Embryonic facial prominence (tissue), 1 donor: ENCODE results near the gene DCAF11.

Experiments
- DNase-seq: peaks from one replicate; pipeline ENCODE4 v3.0.0-alpha.2; 2016; ENCODE audit errors: extremely low spot score

The DCAF11 gene

GRCh38 chr14:24079491-24080141 lies 35.0 kb upstream of the DCAF11 start:
- no peak for DNase-seq

DNA sequence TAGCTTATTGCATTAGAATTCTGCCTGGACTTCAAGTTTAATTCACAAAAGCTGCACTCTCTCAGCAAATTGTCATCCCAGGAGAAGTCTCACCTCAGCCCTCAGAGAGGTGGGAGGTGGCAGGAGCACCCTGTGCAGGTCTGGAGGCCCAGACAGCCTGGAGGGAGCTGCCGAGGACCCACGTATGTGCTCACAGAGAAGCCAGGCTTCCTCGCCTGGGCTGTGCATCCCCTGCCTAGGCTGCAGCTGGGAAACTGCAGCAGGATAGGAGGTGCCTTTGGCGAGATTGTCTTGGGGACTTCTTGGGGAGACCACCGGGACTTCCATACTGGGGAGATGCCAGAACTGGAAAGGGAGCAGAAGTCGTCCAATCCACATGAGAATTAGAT lies 34.4 kb upstream of the DCAF11 start:
- DNase-seq: no peak

- no peak for DNase-seq
These were observed 33.5 kb upstream of the DCAF11 start for GRCh38 chr14:24080888-24081738.

- no peak for DNase-seq
These were observed 32.8 kb upstream of the DCAF11 start for GRCh38 chr14:24081739-24082211.

GRCh38 chr14:24082411-24083080 lies 32.0 kb upstream of the DCAF11 start:
- no peak for DNase-seq

- no peak for DNase-seq
These were observed 31.1 kb upstream of the DCAF11 start for GRCh38 chr14:24083462-24083861.

DNA sequence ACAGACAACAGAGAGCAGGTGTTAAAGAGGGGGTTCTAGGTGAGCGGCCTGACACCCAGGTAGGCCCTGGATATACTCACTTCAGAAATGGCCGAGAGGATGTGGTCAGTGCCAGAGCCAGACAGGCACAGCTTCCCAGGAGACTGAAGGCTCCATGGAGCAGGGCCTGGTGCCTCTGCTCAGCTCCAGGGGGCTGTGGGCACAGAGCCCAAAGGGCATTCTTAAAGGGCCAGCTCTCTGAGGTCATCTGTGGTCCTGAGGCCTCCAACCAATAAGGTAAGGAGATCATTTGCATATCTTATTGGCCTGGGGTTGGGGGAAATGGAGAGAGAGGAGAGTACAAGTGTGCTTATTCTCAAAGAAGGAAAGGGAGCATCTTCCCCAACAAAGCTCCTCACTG lies 30.1 kb upstream of the DCAF11 start:
- no peak for DNase-seq

DNA sequence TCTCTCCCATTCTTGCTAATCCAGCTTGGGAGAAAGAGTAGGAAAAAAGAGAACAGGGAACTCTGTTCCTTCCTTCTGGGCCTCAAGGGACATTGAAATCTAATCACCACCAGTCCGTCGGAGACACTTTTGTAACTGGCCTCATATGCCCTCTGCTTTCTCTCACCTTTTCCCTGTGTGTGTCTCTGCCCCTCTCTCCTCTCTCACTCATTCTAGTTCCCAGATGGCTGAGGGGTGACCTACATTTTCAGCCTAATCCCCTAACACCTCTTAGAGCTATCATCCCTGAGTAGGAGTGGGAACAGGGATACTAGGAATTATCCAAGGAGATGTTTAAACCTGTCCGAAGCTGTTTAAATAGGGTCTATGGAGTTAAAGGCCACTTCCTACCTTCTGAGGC lies 29.4 kb upstream of the DCAF11 start:
- DNase-seq: no peak

- no peak for DNase-seq
These were observed 28.2 kb upstream of the DCAF11 start for GRCh38 chr14:24086193-24086955.

GRCh38 chr14:24087004-24087403 lies 27.6 kb upstream of the DCAF11 start:
- no peak for DNase-seq

DNA sequence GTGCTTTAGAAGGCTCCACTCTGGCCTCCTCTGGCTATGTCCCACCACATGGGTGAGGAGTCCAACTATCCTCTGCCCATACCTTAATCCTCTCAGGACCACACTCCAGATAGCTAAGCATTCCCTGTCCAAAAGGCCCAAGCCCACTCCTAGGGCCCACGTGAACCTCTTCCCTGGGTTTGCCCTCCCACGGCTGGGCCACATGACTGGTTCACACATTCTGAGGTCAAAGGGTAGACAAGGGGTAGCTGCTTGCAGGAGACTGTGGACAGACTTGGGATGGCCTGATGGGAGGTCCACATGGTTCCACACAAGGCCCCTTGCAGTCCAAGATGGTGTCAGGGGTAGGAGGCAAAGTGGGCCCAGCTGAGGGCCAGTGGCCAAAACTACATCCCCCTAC lies 26.5 kb upstream of the DCAF11 start:
- DNase-seq: no peak

DNA sequence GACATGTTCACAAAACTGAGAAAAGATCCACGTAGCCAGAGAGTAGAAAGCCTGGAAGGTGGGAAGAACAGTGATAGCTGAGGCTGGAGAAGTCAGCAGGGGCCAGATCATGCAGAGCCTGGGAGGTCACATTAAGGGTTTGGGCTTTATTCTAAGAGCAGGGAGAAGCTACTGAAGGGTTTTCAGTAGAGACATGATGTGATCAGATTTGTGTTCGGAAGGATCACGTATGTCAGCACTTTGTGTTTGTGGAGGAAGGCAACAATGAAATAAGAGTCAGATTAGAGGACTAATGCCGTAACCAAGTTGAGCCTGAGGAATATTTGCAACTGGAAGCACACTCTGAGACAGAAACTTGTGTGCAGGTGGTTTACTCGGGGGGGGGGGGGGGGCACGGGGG lies 24.7 kb upstream of the DCAF11 start:
- no peak for DNase-seq

GRCh38 chr14:24092110-24092504 lies 22.5 kb upstream of the DCAF11 start:
- no peak for DNase-seq

DNA sequence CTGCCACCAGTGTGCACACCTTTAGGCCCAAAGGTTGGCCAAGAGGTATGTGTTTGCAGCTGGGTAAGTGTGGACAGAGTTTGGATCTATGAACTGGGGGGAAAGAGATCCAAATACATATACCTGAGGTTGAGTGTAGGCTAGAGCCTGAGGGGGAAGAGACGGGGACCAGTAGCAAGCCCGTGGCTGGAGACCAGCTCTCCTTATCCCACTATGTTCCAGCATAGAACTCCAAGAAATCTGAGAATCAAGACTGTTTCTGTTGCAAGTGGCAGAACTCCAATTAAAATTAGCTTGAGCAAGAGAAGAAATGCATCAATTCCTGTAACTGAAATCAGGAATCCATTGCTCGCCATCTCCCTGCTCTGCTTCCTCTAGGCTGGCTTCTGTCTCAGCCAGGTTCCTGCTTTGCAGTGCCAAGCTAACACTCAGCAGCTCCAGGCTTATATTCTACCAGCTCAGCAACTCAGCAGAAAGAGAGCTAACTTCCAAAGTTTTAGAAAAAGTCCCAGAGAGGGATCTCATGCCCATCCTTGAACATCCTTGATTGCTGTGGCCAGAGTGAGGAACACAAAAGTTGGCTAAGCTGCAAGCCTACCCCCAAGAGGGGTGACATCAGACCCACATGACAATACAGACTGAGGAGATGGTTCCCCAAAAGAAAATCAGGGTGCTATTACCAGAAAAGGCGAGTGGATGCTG lies 21.9 kb upstream of the DCAF11 start:
- no peak for DNase-seq

GRCh38 chr14:24093207-24093900 lies 21.2 kb upstream of the DCAF11 start:
- no peak for DNase-seq

DNA sequence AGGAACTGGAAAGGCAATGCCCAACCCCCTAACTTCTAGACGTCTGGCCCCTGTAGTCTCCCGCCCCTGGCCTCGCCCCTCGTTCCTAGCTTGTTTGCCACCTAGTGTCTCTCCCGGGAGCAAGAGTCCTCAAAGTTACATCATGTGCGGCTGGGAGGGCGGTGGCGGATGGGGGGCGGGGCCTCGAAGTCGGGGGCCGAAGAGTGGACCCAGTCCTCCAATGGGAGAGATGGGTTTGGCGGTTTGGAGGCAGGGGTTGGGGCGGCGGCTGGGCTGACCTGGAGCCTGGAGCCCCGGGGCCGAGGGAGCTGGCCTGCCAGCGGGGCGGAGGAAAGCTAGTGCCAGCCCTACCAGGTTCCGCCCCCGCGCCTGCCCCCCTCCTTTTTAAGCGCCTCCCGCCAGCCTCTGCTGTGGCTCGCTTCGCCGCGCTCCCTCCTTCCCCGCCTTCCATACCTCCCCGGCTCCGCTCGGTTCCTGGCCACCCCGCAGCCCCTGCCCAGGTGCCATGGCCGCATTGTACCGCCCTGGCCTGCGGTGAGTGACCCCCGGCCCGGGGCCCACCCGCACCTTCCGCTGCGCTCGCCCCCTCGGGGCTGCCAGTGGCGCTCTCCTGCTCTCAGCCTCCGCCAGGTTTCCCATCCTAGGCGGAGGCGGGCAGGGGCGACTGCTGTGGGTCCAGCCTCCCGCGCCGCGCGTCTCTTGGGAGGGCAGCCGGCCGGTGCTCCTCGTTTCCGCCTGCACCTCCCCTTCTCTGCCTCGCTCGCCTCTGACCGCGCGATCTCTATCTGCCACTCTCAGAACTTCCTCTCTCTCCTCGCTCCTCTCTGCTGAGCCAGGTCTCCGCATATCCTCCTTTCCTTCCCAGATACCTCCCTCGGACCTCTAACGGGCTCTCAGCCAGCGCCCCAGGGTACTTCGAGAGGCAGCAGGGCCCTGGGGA lies 20.4 kb upstream of the DCAF11 start, which contains the start of gene PCK2:
Gene PCK2 (plus strand): TSS at position 411 of the 940 bp plus-strand sequence. CDS start 95 bp downstream, at position 506.
- peak; percentile 69 for DNase-seq

GRCh38 chr14:24094841-24095270 lies 19.7 kb upstream of the DCAF11 start:
- no peak for DNase-seq

GRCh38 chr14:24095271-24096068 lies 19.1 kb upstream of the DCAF11 start:
- no peak for DNase-seq
